DOHH2 (cell line): ENCODE measurements around the gene TBC1D22A.

Source experiments
- CTCF ChIP-seq: fragments of 200-600 bp; sonication (generic); IDR thresholded peaks from one replicate; pipeline ENCODE4 v1.5.1; 2014; ENCODE audit warnings: antibody characterized with exemption, mild to moderate bottlenecking, low read depth, low read length; ENCODE audit not compliant: poor library complexity, severe bottlenecking
- EZH2phosphoT487 ChIP-seq: fragments of 200-600 bp; sonication (generic); IDR thresholded peaks from 2 replicates; pipeline ENCODE4 v1.6.1; 2017; ENCODE audit warnings: borderline replicate concordance, mild to moderate bottlenecking, antibody characterized with exemption, low read length, moderate library complexity, mixed read lengths

GRCh38 chr22:47063071-47063509 is 300.6 kb downstream of the TBC1D22A start:
- TF ChIP-seq CTCF: no peak
- no peak for TF ChIP-seq EZH2phosphoT487
